Stimulated activated CD4-positive, alpha-beta T cell treated with anti-CD3 and anti-CD28 coated beads, Interleukin-1b, Interleukin-23, amount 100 ng/mL, for 24 hours (primary cell): Measurements from ENCODE around the gene P2RY8.
"Not testable (repeated sequence)": the region's sequence is repeated elsewhere in the genome, so short reads cannot be mapped to it uniquely, and the experiment has no call there.

Experiments used
- DNase-seq, 4 experiments: peaks; one replicate each; pipeline ENCODE4 v3.0.0-alpha.2; 2020; ENCODE audit warnings: low read depth in 4 of 4, low spot score in 1 of 4

P2RY8 gene

DNA sequence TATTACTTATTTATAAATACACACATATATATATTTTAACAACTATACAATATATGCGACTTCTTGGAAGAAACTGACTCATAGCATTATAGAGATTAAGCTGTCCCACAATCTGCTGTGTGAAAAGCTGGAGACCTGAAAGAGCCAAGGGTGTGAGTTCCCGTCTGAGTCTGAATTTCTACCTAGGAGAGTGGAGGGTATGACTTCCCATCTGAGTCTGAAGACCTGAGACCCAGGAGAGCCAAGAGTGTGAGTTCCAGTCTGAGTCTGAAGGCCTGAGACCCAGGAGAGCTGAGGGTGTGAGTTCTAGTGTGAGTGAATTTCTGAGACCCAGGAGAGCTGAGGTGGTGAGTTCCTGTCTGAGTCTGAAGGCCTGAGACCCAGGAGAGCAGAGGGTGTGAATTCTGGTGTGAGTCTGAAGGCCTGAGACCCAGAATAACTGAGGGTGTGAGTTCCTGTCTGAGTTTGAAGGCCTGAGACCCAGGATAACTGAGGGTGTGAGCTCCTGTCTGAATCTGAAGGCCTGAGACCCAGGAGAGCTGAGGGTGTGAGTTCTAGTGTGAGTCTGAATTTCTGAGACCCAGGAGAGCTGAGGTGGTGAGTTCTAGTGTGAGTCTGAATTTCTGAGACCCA, 8.9 kb upstream of the P2RY8 start:
- no peak for DNase-seq

DNA sequence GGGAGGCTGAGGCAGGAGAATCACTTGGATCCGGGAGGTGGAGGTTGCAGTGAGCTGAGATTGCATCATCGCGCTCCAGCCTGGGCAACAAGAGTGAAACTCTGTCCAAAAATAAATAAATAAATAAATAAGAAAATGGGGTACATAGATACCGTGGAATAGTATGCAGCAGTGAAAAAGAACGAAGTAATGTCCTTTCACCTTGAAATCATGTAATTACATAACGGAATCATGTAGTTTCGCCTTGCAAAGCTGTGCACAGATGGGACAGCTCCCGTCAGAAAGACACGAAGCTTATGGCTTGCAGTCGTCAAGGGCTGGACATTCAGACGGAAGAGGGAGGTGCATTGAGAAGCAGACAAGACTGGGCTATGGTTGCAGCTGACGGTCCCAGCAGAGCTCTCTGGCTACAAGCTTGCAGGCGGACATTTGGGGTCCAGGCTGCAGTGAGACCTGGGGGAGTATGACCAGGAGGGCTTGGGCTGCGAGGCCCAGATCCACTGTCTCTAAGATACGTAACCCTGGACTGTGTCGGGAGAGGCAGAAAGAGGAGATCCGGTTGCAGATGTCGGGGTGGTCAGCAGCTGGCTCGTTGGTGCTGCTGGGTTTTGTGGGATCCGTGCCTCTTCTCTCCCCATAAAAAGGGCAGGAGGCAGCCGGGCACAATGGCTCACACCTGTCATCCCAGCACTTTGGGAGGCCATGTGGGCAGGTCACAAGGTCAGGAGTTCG, 6.2 kb upstream of the P2RY8 start:
- no peak for DNase-seq

DNA sequence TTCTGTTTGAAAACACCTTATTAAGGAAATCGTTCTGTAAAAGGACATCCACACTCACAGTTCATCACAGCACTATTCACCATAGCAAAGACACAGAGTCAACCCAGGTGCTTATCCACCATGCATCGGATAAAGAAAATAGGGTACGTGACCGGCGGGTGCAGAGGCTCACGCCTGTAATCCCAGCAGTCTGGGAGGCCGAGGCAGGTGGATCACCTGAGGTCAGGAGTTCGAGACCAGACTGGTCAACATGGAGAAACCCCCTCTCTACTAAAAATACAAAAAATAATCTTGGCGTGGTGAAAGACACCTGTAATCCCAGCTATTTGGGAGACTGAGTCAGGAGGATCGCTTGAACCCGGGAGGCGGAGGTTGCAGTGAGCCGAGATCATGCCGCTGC, 2.2 kb upstream of the P2RY8 start:
- DNase-seq = not testable (repeated sequence)

DNA sequence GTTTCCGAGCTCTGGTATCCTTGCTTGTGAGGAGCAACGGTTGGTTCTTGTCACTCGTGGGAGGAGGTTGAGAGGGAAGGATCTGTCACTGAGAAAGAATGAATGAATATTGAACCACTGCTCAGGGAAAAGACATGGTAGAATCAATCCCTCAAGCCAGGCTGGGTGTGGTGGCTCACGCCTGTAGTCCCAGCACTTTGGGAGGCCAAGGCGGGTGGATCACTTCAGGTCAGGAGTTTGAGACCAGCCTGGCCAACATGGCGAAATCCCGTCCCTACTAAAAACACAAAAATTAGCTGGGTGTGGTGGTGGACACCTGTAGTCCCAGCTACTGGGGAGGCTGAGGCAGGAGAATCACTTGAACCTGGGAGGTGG, 718 bp upstream of the P2RY8 start:
- not testable (repeated sequence) for DNase-seq

- DNase-seq = no peak
These were observed 314 bp downstream of the P2RY8 start for GRCh38 chrX:1536712-1537030.

- peak in 1 of 4 experiments; percentile 25 for DNase-seq
These were observed 1.5 kb downstream of the P2RY8 start for GRCh38 chrX:1535241-1536041.

- peak in 2 of 4 experiments; percentile 11 to 32 for DNase-seq
These were observed 2.5 kb downstream of the P2RY8 start for GRCh38 chrX:1534301-1535168.

GRCh38 chrX:1533058-1533457, 3.9 kb downstream of the P2RY8 start:
- no peak for DNase-seq

GRCh38 chrX:1531096-1531890, 5.7 kb downstream of the P2RY8 start:
- peak in 1 of 4 experiments; percentile 36 for DNase-seq

DNA sequence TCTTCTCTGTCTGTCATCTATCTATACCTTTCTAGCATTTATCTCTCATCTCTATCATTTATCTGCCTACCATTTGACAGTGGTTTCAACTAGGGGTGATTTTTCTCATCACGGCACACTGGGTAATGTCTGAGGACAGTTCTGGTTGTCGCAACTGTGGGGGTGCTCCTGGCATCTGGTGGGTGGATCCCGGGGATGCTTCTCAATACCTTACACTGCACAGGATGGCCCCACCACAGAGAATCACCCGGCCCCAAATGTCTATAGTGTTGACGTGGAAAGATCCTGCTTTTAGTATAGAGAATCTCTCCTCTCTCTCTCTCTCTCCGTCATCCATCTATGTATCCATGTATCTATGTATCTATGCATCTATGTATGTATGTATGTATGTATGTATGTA, 7.2 kb downstream of the P2RY8 start:
- no peak for DNase-seq

- DNase-seq = no peak
These were observed 7.7 kb downstream of the P2RY8 start for GRCh38 chrX:1529328-1529727.

DNA sequence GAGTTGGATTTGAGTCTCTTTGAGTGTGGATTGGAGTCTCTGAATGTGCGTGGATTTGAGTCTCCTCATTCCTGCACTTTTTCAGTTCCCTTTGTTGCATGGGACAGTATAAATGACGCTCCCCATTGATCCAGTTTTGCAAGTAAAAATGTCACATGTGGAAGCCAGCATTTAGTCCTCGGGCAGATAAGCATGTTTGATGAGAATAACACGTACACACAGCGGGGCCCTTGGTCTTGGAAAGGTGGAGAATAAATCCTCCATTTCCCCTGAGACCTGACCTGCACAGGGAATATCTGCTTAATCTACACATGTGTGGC, 8.1 kb downstream of the P2RY8 start:
- DNase-seq = no peak

- DNase-seq = no peak
These were observed 8.7 kb downstream of the P2RY8 start for GRCh38 chrX:1528186-1528883.

- DNase-seq = no peak
These were observed 9.5 kb downstream of the P2RY8 start for GRCh38 chrX:1527457-1527856.

DNA sequence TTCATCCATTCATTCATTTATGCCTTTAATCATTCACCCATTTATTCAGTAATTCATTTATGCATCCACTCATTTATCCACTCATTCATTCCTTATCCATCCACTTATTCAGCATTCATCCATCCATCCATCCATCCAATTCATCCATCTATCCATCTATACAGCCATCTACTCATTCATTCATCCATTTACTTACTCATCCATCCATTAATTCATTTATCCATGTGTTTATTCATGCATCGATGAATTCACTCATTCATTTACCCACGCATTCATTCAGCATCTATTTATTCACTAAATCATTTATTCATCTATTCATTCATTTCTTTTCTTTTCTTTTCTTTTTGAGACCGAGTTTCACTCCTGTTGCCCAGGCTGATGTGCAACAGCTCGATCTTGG, 10.4 kb downstream of the P2RY8 start:
- no peak for DNase-seq

GRCh38 chrX:1525583-1526355, 11.2 kb downstream of the P2RY8 start:
- DNase-seq = no peak

GRCh38 chrX:1524874-1525582, 12.0 kb downstream of the P2RY8 start:
- DNase-seq = no peak

GRCh38 chrX:1522905-1523304, 14.1 kb downstream of the P2RY8 start:
- DNase-seq = not testable (repeated sequence)
